NCI-H748 treated with DMSO at 0.1 percent for 48 hours (cell line): ENCODE data around the gene STXBP6.

Source experiments
- DNase-seq: peaks from one replicate; lab custom pipeline; 2025; lab: John Stamatoyannopoulos, UW

STXBP6 gene

GRCh38 chr14:24915403-24915921 is 134.5 kb downstream of the STXBP6 start:
- DNase-seq, result no peak

GRCh38 chr14:24913746-24914145 is 136.2 kb downstream of the STXBP6 start:
- no peak for DNase-seq

- DNase-seq, result no peak
Measured at GRCh38 chr14:24913021-24913420, 136.9 kb downstream of the STXBP6 start.

GRCh38 chr14:24911324-24912109 is 138.4 kb downstream of the STXBP6 start:
- no peak for DNase-seq

GRCh38 chr14:24910408-24910986 is 139.4 kb downstream of the STXBP6 start:
- no peak for DNase-seq

GRCh38 chr14:24909523-24910302 is 140.2 kb downstream of the STXBP6 start:
- no peak for DNase-seq

- DNase-seq, result no peak
Measured at GRCh38 chr14:24908592-24909236, 141.2 kb downstream of the STXBP6 start.

- no peak for DNase-seq
Measured at GRCh38 chr14:24904533-24904932, 145.4 kb downstream of the STXBP6 start.

GRCh38 chr14:24903337-24903736 is 146.6 kb downstream of the STXBP6 start:
- DNase-seq, result no peak

GRCh38 chr14:24900269-24901100 is 149.5 kb downstream of the STXBP6 start:
- no peak for DNase-seq

GRCh38 chr14:24897793-24898192 is 152.2 kb downstream of the STXBP6 start:
- DNase-seq, result no peak

GRCh38 chr14:24895622-24896021 is 154.3 kb downstream of the STXBP6 start:
- no peak for DNase-seq

- DNase-seq, result no peak
Measured at GRCh38 chr14:24895243-24895583, 154.7 kb downstream of the STXBP6 start.

- no peak for DNase-seq
Measured at GRCh38 chr14:24894583-24895242, 155.2 kb downstream of the STXBP6 start.

- no peak for DNase-seq
Measured at GRCh38 chr14:24892497-24893051, 157.4 kb downstream of the STXBP6 start.

- no peak for DNase-seq
Measured at GRCh38 chr14:24891987-24892496, 157.9 kb downstream of the STXBP6 start.

- DNase-seq, result no peak
Measured at GRCh38 chr14:24890716-24891115, 159.2 kb downstream of the STXBP6 start.

- DNase-seq, result no peak
Measured at GRCh38 chr14:24889843-24890242, 160.1 kb downstream of the STXBP6 start.

- no peak for DNase-seq
Measured at GRCh38 chr14:24888532-24888931, 161.4 kb downstream of the STXBP6 start.

GRCh38 chr14:24887623-24888304 is 162.2 kb downstream of the STXBP6 start:
- DNase-seq, result no peak
